ENCODE results near the gene LRRC4C. TPM values are rescaled to one million over a fixed set of nuclear protein-coding genes. Genes with fewer than 3 reads are reported as not detected.

The LRRC4C gene
- total and polyA plus RNA-seq, 2 experiments from 2014 or later, result 0.35 to 1.1 TPM

DNA sequence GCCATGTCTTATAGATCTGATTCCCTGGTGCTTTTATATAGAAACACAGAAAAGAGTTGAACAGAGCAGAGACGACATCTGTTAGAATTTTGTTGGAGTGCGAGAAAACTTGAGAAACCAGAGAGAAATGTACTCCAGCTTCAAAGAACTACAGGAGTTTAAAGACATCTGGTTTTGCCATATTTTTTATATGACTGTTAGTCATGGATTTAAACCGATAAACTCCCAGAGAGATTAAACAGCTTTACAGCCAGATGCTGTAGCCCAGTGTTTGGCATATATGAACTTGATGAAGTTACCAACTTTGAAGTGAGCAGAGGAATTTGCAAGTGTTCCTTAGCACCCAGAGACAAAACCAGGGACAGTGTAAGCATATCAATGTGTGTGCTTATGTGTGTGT lies 1083.1 kb downstream of the LRRC4C start:
- Histone ChIP-seq H3F3A (replicated peaks; ENCODE audit: low read depth) (no peaks in the 10 kb centered on the region), H3K4me2 (no peak overlapping the region), H3K27me3 (ENCODE audit: insufficient read depth) (no peaks in the 10 kb centered on the region), H2AFZ (no peak overlapping the region), H3K79me2 (replicated peaks; ENCODE audit: insufficient read depth) (no peaks in the 10 kb centered on the region), H3K4me3 (no peak overlapping the region), H3K4me1 (ENCODE audit: insufficient read depth) (no peaks in the 10 kb centered on the region), H3K27ac (ENCODE audit: low read depth) (no peak overlapping the region), H3K9me2 (ENCODE audit: insufficient read depth) (no peaks in the 10 kb centered on the region), H3K36me3 (ENCODE audit: insufficient read depth) (no peaks in the 10 kb centered on the region), H4K20me1 (replicated peaks; ENCODE audit: insufficient read depth) (no peaks in the 10 kb centered on the region)
- no peaks in the 10 kb centered on the region for H3K9me3 Mint-ChIP-seq
- no peak for TF ChIP-seq EZH2phosphoT487 (IDR thresholded peaks at IDR 0.05; ENCODE audit: unreplicated experiment)
- TF ChIP-seq STAT1 (IDR thresholded peaks at IDR 0.05; ENCODE audit: unreplicated experiment), result no peak
- TF ChIP-seq, protein P1, sequence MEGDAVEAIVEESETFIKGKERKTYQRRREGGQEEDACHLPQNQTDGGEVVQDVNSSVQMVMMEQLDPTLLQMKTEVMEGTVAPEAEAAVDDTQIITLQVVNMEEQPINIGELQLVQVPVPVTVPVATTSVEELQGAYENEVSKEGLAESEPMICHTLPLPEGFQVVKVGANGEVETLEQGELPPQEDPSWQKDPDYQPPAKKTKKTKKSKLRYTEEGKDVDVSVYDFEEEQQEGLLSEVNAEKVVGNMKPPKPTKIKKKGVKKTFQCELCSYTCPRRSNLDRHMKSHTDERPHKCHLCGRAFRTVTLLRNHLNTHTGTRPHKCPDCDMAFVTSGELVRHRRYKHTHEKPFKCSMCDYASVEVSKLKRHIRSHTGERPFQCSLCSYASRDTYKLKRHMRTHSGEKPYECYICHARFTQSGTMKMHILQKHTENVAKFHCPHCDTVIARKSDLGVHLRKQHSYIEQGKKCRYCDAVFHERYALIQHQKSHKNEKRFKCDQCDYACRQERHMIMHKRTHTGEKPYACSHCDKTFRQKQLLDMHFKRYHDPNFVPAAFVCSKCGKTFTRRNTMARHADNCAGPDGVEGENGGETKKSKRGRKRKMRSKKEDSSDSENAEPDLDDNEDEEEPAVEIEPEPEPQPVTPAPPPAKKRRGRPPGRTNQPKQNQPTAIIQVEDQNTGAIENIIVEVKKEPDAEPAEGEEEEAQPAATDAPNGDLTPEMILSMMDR (conservative IDR thresholded peaks at IDR 0.05; ENCODE audit: low read depth in 2 of 2), result no peak
- TF ChIP-seq, protein P2, sequence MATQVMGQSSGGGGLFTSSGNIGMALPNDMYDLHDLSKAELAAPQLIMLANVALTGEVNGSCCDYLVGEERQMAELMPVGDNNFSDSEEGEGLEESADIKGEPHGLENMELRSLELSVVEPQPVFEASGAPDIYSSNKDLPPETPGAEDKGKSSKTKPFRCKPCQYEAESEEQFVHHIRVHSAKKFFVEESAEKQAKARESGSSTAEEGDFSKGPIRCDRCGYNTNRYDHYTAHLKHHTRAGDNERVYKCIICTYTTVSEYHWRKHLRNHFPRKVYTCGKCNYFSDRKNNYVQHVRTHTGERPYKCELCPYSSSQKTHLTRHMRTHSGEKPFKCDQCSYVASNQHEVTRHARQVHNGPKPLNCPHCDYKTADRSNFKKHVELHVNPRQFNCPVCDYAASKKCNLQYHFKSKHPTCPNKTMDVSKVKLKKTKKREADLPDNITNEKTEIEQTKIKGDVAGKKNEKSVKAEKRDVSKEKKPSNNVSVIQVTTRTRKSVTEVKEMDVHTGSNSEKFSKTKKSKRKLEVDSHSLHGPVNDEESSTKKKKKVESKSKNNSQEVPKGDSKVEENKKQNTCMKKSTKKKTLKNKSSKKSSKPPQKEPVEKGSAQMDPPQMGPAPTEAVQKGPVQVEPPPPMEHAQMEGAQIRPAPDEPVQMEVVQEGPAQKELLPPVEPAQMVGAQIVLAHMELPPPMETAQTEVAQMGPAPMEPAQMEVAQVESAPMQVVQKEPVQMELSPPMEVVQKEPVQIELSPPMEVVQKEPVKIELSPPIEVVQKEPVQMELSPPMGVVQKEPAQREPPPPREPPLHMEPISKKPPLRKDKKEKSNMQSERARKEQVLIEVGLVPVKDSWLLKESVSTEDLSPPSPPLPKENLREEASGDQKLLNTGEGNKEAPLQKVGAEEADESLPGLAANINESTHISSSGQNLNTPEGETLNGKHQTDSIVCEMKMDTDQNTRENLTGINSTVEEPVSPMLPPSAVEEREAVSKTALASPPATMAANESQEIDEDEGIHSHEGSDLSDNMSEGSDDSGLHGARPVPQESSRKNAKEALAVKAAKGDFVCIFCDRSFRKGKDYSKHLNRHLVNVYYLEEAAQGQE (IDR thresholded peaks at IDR 0.05; ENCODE audit: unreplicated experiment), result no peak
- no peak for TF ChIP-seq JUNB (IDR thresholded peaks at IDR 0.05; ENCODE audit: unreplicated experiment)
- TF ChIP-seq POLR2AphosphoS5 (IDR thresholded peaks at IDR 0.05; ENCODE audit: low read depth), result no peak
- TF ChIP-seq, protein P3, sequence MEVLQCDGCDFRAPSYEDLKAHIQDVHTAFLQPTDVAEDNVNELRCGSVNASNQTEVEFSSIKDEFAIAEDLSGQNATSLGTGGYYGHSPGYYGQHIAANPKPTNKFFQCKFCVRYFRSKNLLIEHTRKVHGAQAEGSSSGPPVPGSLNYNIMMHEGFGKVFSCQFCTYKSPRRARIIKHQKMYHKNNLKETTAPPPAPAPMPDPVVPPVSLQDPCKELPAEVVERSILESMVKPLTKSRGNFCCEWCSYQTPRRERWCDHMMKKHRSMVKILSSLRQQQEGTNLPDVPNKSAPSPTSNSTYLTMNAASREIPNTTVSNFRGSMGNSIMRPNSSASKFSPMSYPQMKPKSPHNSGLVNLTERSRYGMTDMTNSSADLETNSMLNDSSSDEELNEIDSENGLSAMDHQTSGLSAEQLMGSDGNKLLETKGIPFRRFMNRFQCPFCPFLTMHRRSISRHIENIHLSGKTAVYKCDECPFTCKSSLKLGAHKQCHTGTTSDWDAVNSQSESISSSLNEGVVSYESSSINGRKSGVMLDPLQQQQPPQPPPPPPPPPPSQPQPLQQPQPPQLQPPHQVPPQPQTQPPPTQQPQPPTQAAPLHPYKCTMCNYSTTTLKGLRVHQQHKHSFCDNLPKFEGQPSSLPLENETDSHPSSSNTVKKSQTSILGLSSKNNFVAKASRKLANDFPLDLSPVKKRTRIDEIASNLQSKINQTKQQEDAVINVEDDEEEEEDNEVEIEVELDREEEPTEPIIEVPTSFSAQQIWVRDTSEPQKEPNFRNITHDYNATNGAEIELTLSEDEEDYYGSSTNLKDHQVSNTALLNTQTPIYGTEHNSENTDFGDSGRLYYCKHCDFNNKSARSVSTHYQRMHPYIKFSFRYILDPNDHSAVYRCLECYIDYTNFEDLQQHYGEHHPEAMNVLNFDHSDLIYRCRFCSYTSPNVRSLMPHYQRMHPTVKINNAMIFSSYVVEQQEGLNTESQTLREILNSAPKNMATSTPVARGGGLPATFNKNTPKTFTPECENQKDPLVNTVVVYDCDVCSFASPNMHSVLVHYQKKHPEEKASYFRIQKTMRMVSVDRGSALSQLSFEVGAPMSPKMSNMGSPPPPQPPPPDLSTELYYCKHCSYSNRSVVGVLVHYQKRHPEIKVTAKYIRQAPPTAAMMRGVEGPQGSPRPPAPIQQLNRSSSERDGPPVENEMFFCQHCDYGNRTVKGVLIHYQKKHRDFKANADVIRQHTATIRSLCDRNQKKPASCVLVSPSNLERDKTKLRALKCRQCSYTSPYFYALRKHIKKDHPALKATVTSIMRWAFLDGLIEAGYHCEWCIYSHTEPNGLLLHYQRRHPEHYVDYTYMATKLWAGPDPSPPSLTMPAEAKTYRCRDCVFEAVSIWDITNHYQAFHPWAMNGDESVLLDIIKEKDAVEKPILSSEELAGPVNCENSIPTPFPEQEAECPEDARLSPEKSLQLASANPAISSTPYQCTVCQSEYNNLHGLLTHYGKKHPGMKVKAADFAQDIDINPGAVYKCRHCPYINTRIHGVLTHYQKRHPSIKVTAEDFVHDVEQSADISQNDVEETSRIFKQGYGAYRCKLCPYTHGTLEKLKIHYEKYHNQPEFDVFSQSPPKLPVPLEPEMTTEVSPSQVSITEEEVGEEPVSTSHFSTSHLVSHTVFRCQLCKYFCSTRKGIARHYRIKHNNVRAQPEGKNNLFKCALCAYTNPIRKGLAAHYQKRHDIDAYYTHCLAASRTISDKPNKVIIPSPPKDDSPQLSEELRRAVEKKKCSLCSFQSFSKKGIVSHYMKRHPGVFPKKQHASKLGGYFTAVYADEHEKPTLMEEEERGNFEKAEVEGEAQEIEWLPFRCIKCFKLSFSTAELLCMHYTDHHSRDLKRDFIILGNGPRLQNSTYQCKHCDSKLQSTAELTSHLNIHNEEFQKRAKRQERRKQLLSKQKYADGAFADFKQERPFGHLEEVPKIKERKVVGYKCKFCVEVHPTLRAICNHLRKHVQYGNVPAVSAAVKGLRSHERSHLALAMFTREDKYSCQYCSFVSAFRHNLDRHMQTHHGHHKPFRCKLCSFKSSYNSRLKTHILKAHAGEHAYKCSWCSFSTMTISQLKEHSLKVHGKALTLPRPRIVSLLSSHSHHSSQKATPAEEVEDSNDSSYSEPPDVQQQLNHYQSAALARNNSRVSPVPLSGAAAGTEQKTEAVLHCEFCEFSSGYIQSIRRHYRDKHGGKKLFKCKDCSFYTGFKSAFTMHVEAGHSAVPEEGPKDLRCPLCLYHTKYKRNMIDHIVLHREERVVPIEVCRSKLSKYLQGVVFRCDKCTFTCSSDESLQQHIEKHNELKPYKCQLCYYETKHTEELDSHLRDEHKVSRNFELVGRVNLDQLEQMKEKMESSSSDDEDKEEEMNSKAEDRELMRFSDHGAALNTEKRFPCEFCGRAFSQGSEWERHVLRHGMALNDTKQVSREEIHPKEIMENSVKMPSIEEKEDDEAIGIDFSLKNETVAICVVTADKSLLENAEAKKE (CRISPR knock-in tag; IDR thresholded peaks at IDR 0.05), result no peak
- TF ChIP-seq, protein P4, sequence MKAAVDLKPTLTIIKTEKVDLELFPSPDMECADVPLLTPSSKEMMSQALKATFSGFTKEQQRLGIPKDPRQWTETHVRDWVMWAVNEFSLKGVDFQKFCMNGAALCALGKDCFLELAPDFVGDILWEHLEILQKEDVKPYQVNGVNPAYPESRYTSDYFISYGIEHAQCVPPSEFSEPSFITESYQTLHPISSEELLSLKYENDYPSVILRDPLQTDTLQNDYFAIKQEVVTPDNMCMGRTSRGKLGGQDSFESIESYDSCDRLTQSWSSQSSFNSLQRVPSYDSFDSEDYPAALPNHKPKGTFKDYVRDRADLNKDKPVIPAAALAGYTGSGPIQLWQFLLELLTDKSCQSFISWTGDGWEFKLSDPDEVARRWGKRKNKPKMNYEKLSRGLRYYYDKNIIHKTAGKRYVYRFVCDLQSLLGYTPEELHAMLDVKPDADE (IDR thresholded peaks at IDR 0.05), result no peak
- TF ChIP-seq ZNF331 (CRISPR knock-in tag; IDR thresholded peaks at IDR 0.05; ENCODE audit: low read depth), result no peak
- no peak for TF ChIP-seq NANOG (IDR thresholded peaks at IDR 0.05; ENCODE audit: borderline replicate concordance)
- no peak for TF ChIP-seq EZH2 (IDR thresholded peaks at IDR 0.05; ENCODE audit: low read depth, unreplicated experiment)
- no peak for DNase-seq (ENCODE audit: low spot score)
- no peaks in the 10 kb centered on the region for H3K4me1 Mint-ChIP-seq
- no peak overlapping the region for H3K27ac Mint-ChIP-seq
- H3K27me3 Mint-ChIP-seq (ENCODE audit: insufficient read depth, low read depth, poor library complexity), result no peaks in the 10 kb centered on the region
- H3K36me3 Mint-ChIP-seq (ENCODE audit: low read depth), result no peaks in the 10 kb centered on the region
- H3K4me3 Mint-ChIP-seq, result no peak overlapping the region
- ATAC-seq, result no peak

Data from GM23338 (cell line).